Measurements from ENCODE around the gene MAFB. TPM values are rescaled to one million over a fixed set of nuclear protein-coding genes. Genes with fewer than 3 reads are reported as not detected.
A peak's percentile ranks its signal among the peaks of the same experiment; 100 is the strongest.

Gene MAFB
- total RNA-seq, 2 experiments from 2014 or later: 3.3 to 3.7 TPM

- intact Hi-C loops (cut with DNase I, micrococcal nuclease): no loop called here
- CTCF ChIA-PET: no interaction called here
- POLR2A ChIA-PET: no interaction called here
Measured at GRCh38 chr20:40685349-40685748, 3.7 kb downstream of the MAFB start.

GRCh38 chr20:40683894-40684268 is 5.2 kb downstream of the MAFB start:
- ChIA-PET CTCF (no interaction called here), POLR2A (no interaction called here)
- H3K27me3 Mint-ChIP-seq: peaks cover 80% of the 10 kb centered on the region
- no peaks in the 10 kb centered on the region for H3K4me1 Mint-ChIP-seq (ENCODE audit: low read depth)
- H3K9me3 Mint-ChIP-seq: no peaks in the 10 kb centered on the region
- Histone ChIP-seq H3K4me3 (ENCODE audit: low read length) (no peak overlapping the region), H3K27me3 (ENCODE audit: control insufficient read depth in 1 of 2, insufficient read depth in 2 of 2, low read length in 2 of 2) (peaks cover 65 to 83% of the 10 kb centered on the region in 2 experiments), H3K9me3 (ENCODE audit: control insufficient read depth in 1 of 2, insufficient read depth in 1 of 2, low read length in 2 of 2) (peaks cover 0 to 17% of the 10 kb centered on the region in 2 experiments), H3K36me3 (ENCODE audit: insufficient read depth, low read length) (no peaks in the 10 kb centered on the region), H3K27ac (ENCODE audit: low read depth in 1 of 2, low read length in 2 of 2) (no peak overlapping the region), H3K4me1 (ENCODE audit: insufficient read depth, low read length) (peaks cover 12% of the 10 kb centered on the region)
- intact Hi-C loops (cut with DNase I, micrococcal nuclease): no loop called here
- ATAC-seq (ENCODE audit: poor library complexity) (no peak), DNase-seq (no peak)
- H3K36me3 Mint-ChIP-seq (ENCODE audit: low read depth): no peaks in the 10 kb centered on the region
- no peak overlapping the region for H3K4me3 Mint-ChIP-seq
- no peak overlapping the region for H3K27ac Mint-ChIP-seq
- no peak for TF ChIP-seq CTCF (IDR thresholded peaks at IDR 0.05)

More at GRCh38 chr20:40685349-40685748, 3.7 kb downstream of the MAFB start:
- H3K4me3 Mint-ChIP-seq: no peak overlapping the region
- Histone ChIP-seq H3K9me3 (ENCODE audit: control insufficient read depth in 1 of 2, insufficient read depth in 1 of 2, low read length in 2 of 2) (peaks cover 0 to 25% of the 10 kb centered on the region in 2 experiments), H3K27ac (ENCODE audit: low read depth in 1 of 2, low read length in 2 of 2) (no peak overlapping the region), H3K27me3 (ENCODE audit: control insufficient read depth in 1 of 2, insufficient read depth in 2 of 2, low read length in 2 of 2) (peaks cover 71 to 88% of the 10 kb centered on the region in 2 experiments), H3K36me3 (ENCODE audit: insufficient read depth, low read length) (no peaks in the 10 kb centered on the region), H3K4me1 (ENCODE audit: insufficient read depth, low read length) (peaks cover 22% of the 10 kb centered on the region), H3K4me3 (ENCODE audit: low read length) (no peak overlapping the region)
- no peaks in the 10 kb centered on the region for H3K9me3 Mint-ChIP-seq
- H3K27me3 Mint-ChIP-seq: peaks cover 75% of the 10 kb centered on the region
- no peaks in the 10 kb centered on the region for H3K4me1 Mint-ChIP-seq (ENCODE audit: low read depth)
- ATAC-seq (ENCODE audit: poor library complexity): no peak
- no peak for DNase-seq
- H3K36me3 Mint-ChIP-seq (ENCODE audit: low read depth): no peaks in the 10 kb centered on the region
- H3K27ac Mint-ChIP-seq: no peak overlapping the region
- TF ChIP-seq CTCF (IDR thresholded peaks at IDR 0.05): no peak

GRCh38 chr20:40683221-40683893 is 5.7 kb downstream of the MAFB start:
- ChIA-PET CTCF (no interaction called here), POLR2A (no interaction called here)
- peak in 2 of 14 experiments; percentile 27 to 28 for DNase-seq
- Mint-ChIP-seq H3K27me3 (peaks cover 80% of the 10 kb centered on the region), H3K36me3 (ENCODE audit: low read depth) (no peaks in the 10 kb centered on the region), H3K27ac (no peak overlapping the region), H3K4me1 (ENCODE audit: low read depth) (no peaks in the 10 kb centered on the region), H3K4me3 (no peak overlapping the region), H3K9me3 (no peaks in the 10 kb centered on the region)
- H3K4me3 ChIP-seq (ENCODE audit: low read length): peak overlapping the region; percentile 5
- H3K27ac ChIP-seq (ENCODE audit: low read depth in 1 of 2, low read length in 2 of 2): no peak overlapping the region
- H3K27me3 ChIP-seq (ENCODE audit: control insufficient read depth in 1 of 2, insufficient read depth in 2 of 2, low read length in 2 of 2): peaks cover 62 to 79% of the 10 kb centered on the region in 2 experiments
- no peak for ATAC-seq (ENCODE audit: poor library complexity)
- intact Hi-C loops (cut with DNase I, micrococcal nuclease): no loop called here
- no peaks in the 10 kb centered on the region for H3K36me3 ChIP-seq (ENCODE audit: insufficient read depth, low read length)
- H3K4me1 ChIP-seq (ENCODE audit: insufficient read depth, low read length): peaks cover 8% of the 10 kb centered on the region
- TF ChIP-seq CTCF (IDR thresholded peaks at IDR 0.05): no peak
- H3K9me3 ChIP-seq (ENCODE audit: control insufficient read depth in 1 of 2, insufficient read depth in 1 of 2, low read length in 2 of 2): peaks cover 0 to 15% of the 10 kb centered on the region in 2 experiments
